Heart left ventricle (tissue), 16 donors: ENCODE data around the gene MUC7. TPM values are rescaled to one million over a fixed set of nuclear protein-coding genes. Genes with fewer than 3 reads are reported as not detected.

Experiments
- ATAC-seq, 4 donors: fragments of 200-7000 bp; cut with Tn5 transposase; one replicate each; pipeline ENCODE4 v1.9.1; 2020 to 2022; ENCODE audit warnings: moderate library complexity in 4 of 4, mild to moderate bottlenecking in 3 of 4, moderate number of reproducible peaks in 1 of 4
- DNase-seq, 5 donors: peaks; one replicate each; pipeline ENCODE4 v3.0.0-alpha.2; 2020
- H3K27ac ChIP-seq, 12 donors: fragments of 200-600 bp; sonication (generic) in 4 of 12; one replicate each; pipeline versions ENCODE4 v1.5.0 to v1.8.0; 2016 to 2022; ENCODE audit warnings: mild to moderate bottlenecking in 2 of 12
- H3K27me3 ChIP-seq, 9 donors: fragments of 200-600 bp; sonication (generic) in 2 of 9; one replicate each; pipeline versions ENCODE4 v1.5.1 to v1.8.0; 2016 to 2022; ENCODE audit warnings: mild to moderate bottlenecking in 3 of 9
- H3K36me3 ChIP-seq, 9 donors: fragments of 200-600 bp; sonication (generic) in 2 of 9; one replicate each; pipeline versions ENCODE4 v1.5.0 to v1.8.0; 2018 to 2022; ENCODE audit warnings: mild to moderate bottlenecking in 2 of 9
- H3K4me1 ChIP-seq, 12 donors: fragments of 200-600 bp; sonication (generic) in 4 of 12; one replicate each; pipeline versions ENCODE4 v1.5.0 to v1.8.0; 2016 to 2022; ENCODE audit warnings: mild to moderate bottlenecking in 3 of 12
- H3K4me3 ChIP-seq, 12 donors: fragments of 200-600 bp; sonication (generic) in 4 of 12; one replicate each; pipeline versions ENCODE4 v1.5.0 to v1.8.0; 2017 to 2022; ENCODE audit warnings: mild to moderate bottlenecking in 9 of 12, moderate library complexity in 4 of 12
- H3K9me3 ChIP-seq, 12 donors: fragments of 200-600 bp; sonication (generic) in 4 of 12; one replicate each; pipeline versions ENCODE4 v1.5.0 to v1.8.0; 2016 to 2022; ENCODE audit warnings: mild to moderate bottlenecking in 1 of 12
- CTCF ChIP-seq, 12 donors: fragments of 200-600 bp; sonication (generic) in 4 of 12; IDR thresholded peaks; one replicate each; pipeline versions ENCODE4 v1.5.0 to v1.8.0; 2018 to 2022; ENCODE audit warnings: antibody characterized with exemption in 12 of 12, mild to moderate bottlenecking in 5 of 12
- POLR2A ChIP-seq, 2 donors: fragments of 450-650 bp; IDR thresholded peaks; one replicate each; pipeline ENCODE4 v1.6.1; 2017; ENCODE audit warnings: antibody characterized with exemption in 2 of 2, mild to moderate bottlenecking in 2 of 2, moderate library complexity in 2 of 2
- WGBS, 4 donors: extraction: QIAGEN DNeasy Blood & Tissue Kit in 2 of 4; methylation state at CpG; one replicate each; pipeline versions ENCODE4 v1.1.5 to v1.1.7; 2013 to 2018; 5-methylcytosine and 5-hydroxymethylcytosine counted together
- intact Hi-C, 10 donors: fragments of 100-400 bp; cut with DNase I; formaldehyde crosslinking; loops; one replicate each; pipeline versions ENCODE4 v1.11.1 to v1.14.2; 2022
- polyA plus RNA-seq, 2 donors: library from polyadenylated mRNA; stranded (reverse); fragments of 200-250 nt; gene quantifications; one replicate each; pipeline ENCODE4 v1.2.3, GENCODE V29; 2013
- total RNA-seq, 9 donors: library from RNA; depleted of rRNA in 2 of 9; stranded (reverse); fragments of >200 nt in 2 of 9; fragmentation: NEBNext Ultra II Directional in 3 of 9; extraction: Animal tissue kit (Norgen Biotek cat#: 25700) in 3 of 9; gene quantifications; one replicate each; pipeline versions ENCODE4 v1.1.0 to v1.2.4, GENCODE V29; 2016 to 2023
- donor health status: ischemic (EF 13 %, LVEDD 7.1; RV severe dilation, severe dysfunction).
- donor health status: healthy with polysubstance abuse.
- donor health status: DM: no; HTN: yes; CAD: no.
- donor health status: DM: no; HTN: no; CAD: no.
- donor health status: ischemic (EF 25% LVEDD 6.9; RV normal size, moderate dysfunction).
- donor health status: ischemic (EF 25% LVEDD 5.7; RV mildly dilated, moderate dysfunction).
- donor health status: healthy.
- donor health status: DM: yes; HTN: yes; CAD: no.
- donor health status: ischemic (EF 35%, LVEDD 5.7; RV mildly dilated, moderate dysfunction).
- donor health status: nonischemic (EF 11% LVEDD 7.7; RV severe dilation, severe dysfunction).
- donor health status: DM: yes; HTN: yes; CAD: no.
- donor health status: PGD.
- donor health status: ischemic (EF 29% LVEDD 5.4; RV normal size, mild dysfunction).
- donor health status: nonischemic (EF 23%, LVEDD 6.1; RV moderate dilation, normal function).

Gene MUC7
- total and polyA plus RNA-seq, 11 donors = not detected

GRCh38 chr4:70530997-70531396 is 59.0 kb downstream of the MUC7 start:
- Histone ChIP-seq H3K27me3 (peaks cover 0 to 11% (median 0%) of the 10 kb centered on the region in 9 donors), H3K4me1 (no peaks in the 10 kb centered on the region), H3K4me3 (no peak overlapping the region), H3K9me3 (no peaks in the 10 kb centered on the region), H3K27ac (no peak overlapping the region), H3K36me3 (no peaks in the 10 kb centered on the region)
- ATAC-seq (no peak), DNase-seq (no peak)
- no peak for TF ChIP-seq POLR2A (IDR thresholded peaks at IDR 0.05)
- TF ChIP-seq CTCF (IDR thresholded peaks at IDR 0.05) = no peak
- 55 to 66% (median 58%) methylated on average over 5 of the region's 5 CpGs for WGBS, 4 donors
- intact Hi-C loops = no loop called here

- no peaks in the 10 kb centered on the region for H3K4me1 ChIP-seq
- no peak for ATAC-seq
- intact Hi-C loops = no loop called here
- H3K4me3 ChIP-seq = no peak overlapping the region
- WGBS, 4 donors = 52 to 63% (median 60%) methylated on average over 2 of the region's 2 CpGs
- DNase-seq = no peak
- no peak for TF ChIP-seq POLR2A (IDR thresholded peaks at IDR 0.05)
- TF ChIP-seq CTCF (IDR thresholded peaks at IDR 0.05) = peak in 1 of 12 donors; percentile 18
- no peak overlapping the region for H3K27ac ChIP-seq
- H3K9me3 ChIP-seq = no peaks in the 10 kb centered on the region
- no peaks in the 10 kb centered on the region for H3K36me3 ChIP-seq
- H3K27me3 ChIP-seq = peaks cover 0 to 11% (median 0%) of the 10 kb centered on the region in 9 donors
Measured at GRCh38 chr4:70531981-70532380, 60.0 kb downstream of the MUC7 start.

Other genes with a start within 250 kb of the MUC7 start
- not detected for gene FDCSP, start 246.1 kb upstream of the MUC7 start, total RNA-seq
- not detected for gene FDCSP, start 246.1 kb upstream of the MUC7 start, polyA plus RNA-seq
- gene CSN3, start 229.6 kb upstream of the MUC7 start, total RNA-seq = not detected
- not detected for gene CSN3, start 229.6 kb upstream of the MUC7 start, polyA plus RNA-seq
- gene CABS1, start 137.2 kb upstream of the MUC7 start, total RNA-seq = not detected
- not detected for gene CABS1, start 137.2 kb upstream of the MUC7 start, polyA plus RNA-seq
- gene SMR3A, start 111.4 kb upstream of the MUC7 start, total RNA-seq = not detected
- gene SMR3A, start 111.4 kb upstream of the MUC7 start, polyA plus RNA-seq = not detected
- not detected for gene SMR3B, start 89.1 kb upstream of the MUC7 start, total RNA-seq
- not detected for gene SMR3B, start 89.1 kb upstream of the MUC7 start, polyA plus RNA-seq
- gene OPRPN, start 74.3 kb upstream of the MUC7 start, total RNA-seq = not detected
- not detected for gene OPRPN, start 74.3 kb upstream of the MUC7 start, polyA plus RNA-seq
- gene AMTN, start 46.4 kb downstream of the MUC7 start, total RNA-seq = not detected
- gene AMTN, start 46.4 kb downstream of the MUC7 start, polyA plus RNA-seq = not detected
- gene AMBN, start 120.1 kb downstream of the MUC7 start, total RNA-seq = not detected
- not detected for gene AMBN, start 120.1 kb downstream of the MUC7 start, polyA plus RNA-seq
- 10 to 100 TPM in 2 of 9 donors, 1 to 10 TPM in 7; 3.7 to 16.0 (median 9.4) TPM for gene ENAM, start 156.5 kb downstream of the MUC7 start, total RNA-seq
- 1 to 10 TPM in 1 of 2 donors, under 1 TPM in 1; 0.98 to 1.3 TPM for gene ENAM, start 156.5 kb downstream of the MUC7 start, polyA plus RNA-seq
- gene JCHAIN, start 194.3 kb downstream of the MUC7 start, total RNA-seq = 10 to 100 TPM in 1 of 9 donors, 1 to 10 TPM in 4, under 1 TPM in 2, not detected in 2; 0.19 to 40.0 (median 5.0) TPM
- gene JCHAIN, start 194.3 kb downstream of the MUC7 start, polyA plus RNA-seq = under 1 TPM; 0.76 to 0.85 TPM
- 10 to 100 TPM in 8 of 9 donors, 1 to 10 TPM in 1; 7.3 to 22.4 (median 17.4) TPM for gene UTP3, start 216.3 kb downstream of the MUC7 start, total RNA-seq
- gene UTP3, start 216.3 kb downstream of the MUC7 start, polyA plus RNA-seq = 10 to 100 TPM; 10.7 to 28.9 TPM
- 10 to 100 TPM; 14.6 to 33.0 (median 21.8) TPM for gene RUFY3, start 249.8 kb downstream of the MUC7 start, total RNA-seq
- gene RUFY3, start 249.8 kb downstream of the MUC7 start, polyA plus RNA-seq = 10 to 100 TPM; 12.8 to 18.7 TPM